Measurements from ENCODE around the gene SERPINB3.
"Not testable (repeated sequence)": the region's sequence is repeated elsewhere in the genome, so short reads cannot be mapped to it uniquely, and the experiment has no call there.

The SERPINB3 gene

DNA sequence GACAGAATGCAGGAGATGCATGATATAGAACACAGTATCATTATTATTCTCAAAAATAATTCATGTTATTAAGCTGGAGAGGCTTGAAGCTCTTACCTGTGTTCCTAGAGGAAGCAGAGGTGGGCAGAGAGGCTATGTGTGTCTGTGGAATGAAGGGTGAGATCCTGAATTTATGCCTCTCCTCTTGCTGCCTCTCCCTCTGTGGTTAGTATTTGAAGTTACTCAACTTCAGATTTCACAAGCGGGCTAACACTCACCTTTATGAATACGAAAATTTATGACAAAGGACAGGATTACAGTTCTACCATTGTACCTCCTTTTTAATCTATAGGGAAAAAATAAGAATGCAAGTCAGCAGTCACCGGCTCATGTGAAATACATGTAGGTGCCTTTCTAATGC lies at the start of gene SERPINB3:
SERPINB3 (minus strand) TSS at position 144 of the 400 bp plus-strand sequence. CDS start 677 bp downstream, outside the sequence.
- DNase-seq, result not testable (repeated sequence)

GRCh38 chr18:63708650-63709049 lies 47.0 kb upstream of the SERPINB3 start:
- DNase-seq, result no peak

- no peak for DNase-seq
These were observed 46.1 kb upstream of the SERPINB3 start for GRCh38 chr18:63707816-63708215.

DNA sequence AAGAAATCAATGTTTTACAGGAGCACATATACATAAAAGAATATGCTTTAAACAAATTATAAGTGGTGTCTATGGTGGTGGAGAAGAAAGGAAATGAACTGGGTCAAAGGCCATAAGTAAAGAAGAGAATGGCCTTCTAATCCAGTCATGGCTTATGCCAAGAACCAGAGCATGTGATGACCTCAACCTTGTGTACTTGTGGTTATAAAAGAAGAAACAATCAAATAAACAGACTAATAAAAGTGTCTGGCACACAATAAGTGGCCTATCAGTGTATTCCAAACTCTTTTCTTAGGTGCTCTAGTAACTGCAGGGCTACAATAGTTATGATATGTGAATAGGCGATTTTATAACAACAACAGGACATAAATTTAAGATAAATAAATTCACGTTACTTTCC lies 43.7 kb upstream of the SERPINB3 start:
- no peak for DNase-seq

DNA sequence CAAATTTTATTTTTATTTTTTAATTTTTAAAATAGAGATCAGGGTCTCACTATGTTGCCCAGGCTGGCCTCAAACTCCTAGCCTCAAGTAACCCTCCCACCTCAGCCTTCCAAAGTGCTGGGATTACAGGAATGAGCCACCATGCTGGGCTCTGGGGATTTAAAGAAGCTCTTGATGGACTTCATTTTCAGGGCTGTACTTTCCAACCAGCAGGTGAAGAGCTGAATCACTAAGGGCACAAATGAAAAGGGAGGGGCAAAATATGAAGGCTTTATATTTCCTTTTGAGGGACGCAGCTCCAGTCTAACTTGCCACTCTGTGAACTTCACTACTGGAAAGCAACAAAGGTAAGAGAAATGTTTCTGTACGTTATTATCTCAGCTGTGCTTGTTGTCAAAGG lies 41.0 kb upstream of the SERPINB3 start, which contains the start of gene SERPINB11:
SERPINB11 (plus strand) TSS at position 301 of the 400 bp plus-strand sequence. CDS start 7,234 bp downstream, outside the sequence.
- no peak for DNase-seq

DNA sequence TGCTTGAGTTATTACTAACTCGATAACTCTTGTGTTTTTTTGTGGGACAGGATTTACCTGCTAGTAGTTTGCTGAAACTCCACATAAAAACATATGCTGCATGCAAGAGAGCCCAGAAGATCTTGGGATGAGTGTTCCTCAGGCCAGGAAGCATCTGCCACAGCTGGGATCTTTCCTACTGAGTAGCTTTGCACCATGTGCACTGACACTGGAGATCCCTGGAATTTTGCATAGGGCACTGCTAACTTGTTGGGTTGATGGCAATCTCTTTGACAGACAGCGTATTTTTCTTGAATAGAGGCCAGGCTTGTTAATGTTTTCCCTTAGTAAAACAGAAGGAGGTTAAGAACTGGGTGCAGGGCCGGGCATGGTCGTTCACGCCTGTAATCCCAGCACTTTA lies 40.3 kb upstream of the SERPINB3 start:
- DNase-seq, result no peak

GRCh38 chr18:63700501-63700900 lies 38.8 kb upstream of the SERPINB3 start:
- DNase-seq, result no peak

GRCh38 chr18:63697097-63697660 lies 35.5 kb upstream of the SERPINB3 start:
- DNase-seq, result no peak

GRCh38 chr18:63689064-63689463 lies 27.4 kb upstream of the SERPINB3 start:
- no peak for DNase-seq

- DNase-seq, result no peak
These were observed 25.2 kb upstream of the SERPINB3 start for GRCh38 chr18:63686871-63687270.

- no peak for DNase-seq
These were observed 23.0 kb upstream of the SERPINB3 start for GRCh38 chr18:63684718-63685117.

DNA sequence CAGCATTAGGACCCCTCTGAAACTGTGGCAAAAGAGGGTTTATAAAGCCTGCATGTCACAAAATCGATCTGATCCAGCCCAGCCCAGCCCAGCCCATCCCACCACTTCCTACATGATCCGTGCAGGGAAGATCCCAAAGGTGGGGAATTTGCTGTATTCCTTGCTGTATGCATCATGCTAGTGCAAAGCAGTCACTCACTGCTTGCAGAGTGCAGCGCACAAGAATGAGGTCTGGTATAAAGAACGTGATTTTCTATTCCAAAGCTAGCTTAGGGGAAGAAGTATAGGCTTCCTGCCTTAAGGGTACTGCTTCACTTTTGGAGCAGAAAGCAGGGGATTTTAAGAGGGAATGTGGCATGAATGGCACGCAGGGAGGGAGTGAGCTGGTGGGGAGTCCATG lies 22.2 kb upstream of the SERPINB3 start:
- no peak for DNase-seq

- no peak for DNase-seq
These were observed 21.5 kb upstream of the SERPINB3 start for GRCh38 chr18:63683152-63683551.

DNA sequence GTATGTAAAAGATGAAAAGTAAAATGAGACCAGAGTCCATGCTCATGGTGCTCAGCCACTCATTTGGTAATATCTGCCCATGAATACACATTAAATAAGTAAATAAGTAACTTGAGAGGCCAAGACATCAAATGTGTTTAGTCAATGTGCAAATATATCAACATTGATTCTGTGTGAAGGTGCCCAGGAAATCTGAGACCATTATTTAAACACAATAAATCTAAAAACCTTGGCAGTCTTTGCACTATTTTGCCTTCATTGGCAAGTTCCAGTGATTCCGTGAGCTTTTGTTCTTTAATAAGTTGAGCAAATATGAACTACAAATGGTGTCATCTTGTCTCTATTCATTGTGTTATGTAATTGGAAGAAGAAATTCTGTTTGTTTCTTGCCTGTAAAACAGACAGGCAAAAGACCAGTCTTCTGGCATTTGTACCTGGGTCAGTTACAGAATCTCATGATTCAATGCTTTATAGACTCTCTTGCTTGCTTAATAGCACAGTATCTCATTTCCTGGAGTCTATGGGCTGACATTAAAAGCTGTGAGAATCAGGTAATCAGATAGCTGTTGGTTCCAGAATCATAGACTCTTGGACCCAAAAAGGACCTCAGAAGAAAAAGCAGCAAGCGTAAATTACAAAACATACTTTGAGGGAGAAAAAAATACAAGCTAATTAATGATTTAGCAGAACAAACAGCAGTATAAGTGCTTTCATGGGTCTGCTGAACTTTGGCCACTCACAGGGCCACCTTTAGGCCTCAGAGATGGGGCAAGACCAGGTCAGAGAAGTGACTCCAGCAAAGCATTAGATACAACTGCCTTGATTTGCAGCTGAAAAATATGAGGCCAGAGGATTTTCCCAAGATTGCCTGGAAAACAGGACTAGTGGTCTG lies 20.0 kb upstream of the SERPINB3 start:
- no peak for DNase-seq

DNA sequence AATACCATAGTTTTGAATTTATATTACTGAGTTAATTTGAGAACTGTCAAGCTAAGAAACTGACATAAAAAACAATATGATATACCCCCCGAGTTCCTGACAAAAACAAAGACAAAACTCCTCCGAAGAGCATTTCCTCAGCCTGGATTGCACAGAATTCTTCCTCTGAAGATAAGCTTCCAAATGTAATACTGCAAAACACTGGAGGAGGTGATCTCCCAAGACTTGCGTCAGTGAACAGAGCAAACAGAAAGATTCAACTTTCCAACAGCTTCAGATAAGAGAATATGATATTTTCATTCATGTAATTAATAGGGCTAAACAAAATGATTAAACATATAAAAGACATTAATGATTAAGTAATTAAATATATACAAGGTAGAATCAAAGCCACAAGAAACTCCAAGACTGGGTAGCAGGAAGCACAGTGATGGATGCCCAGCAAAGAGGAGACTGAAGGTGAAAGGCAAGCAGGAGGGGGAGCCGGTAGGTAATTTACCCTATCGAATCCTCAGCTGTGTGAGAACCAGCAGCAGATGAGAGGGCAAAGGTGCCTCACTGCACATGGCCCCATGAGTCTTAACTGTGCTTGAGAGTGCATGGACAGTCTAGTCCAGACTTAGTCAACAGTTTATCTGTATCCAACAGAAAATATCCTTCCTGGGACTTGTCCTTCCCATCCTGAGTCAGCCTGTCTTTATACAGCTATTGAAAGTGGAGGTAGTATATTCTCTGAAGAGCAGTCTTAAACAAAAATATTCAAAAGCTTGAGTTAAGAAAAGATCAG lies 18.3 kb upstream of the SERPINB3 start:
- DNase-seq, result no peak

- DNase-seq, result no peak
These were observed 16.0 kb upstream of the SERPINB3 start for GRCh38 chr18:63677500-63678225.

DNA sequence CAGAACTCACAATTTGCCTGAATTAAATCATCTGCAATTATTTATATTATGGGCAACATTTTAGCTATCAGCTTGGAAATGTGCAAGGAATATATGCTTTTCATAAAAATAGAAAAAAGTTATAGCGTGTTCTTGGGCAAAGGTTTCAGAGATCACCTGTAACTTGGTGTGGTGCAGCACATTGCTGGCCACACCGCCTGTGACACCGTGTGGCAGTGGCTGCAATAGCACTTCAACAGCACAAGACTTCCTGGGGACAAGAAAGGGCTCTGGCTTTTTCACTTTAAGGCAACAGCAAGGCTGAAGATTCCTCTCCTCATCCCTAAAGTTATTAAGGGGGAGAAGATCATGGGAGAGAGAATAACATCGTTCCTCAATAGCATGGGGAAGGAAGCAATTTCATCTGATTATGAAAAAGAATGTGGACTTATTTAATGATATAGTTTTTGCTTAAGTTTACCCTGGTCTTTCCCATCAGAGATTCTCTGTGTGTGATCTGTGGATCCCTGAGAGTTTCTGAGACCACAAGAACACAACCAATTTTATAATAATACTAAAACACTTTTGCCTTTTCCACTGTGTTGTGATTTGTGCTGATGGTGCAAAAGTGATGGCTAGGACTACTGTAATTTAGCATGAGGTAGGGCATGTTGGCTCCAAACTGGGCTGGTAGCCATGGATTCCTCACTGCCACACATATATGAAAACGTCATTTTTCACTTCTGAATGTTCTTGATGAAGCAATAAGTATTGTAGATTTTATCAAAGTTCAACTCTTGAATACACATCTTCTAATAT lies 15.0 kb upstream of the SERPINB3 start:
- DNase-seq, result no peak

DNA sequence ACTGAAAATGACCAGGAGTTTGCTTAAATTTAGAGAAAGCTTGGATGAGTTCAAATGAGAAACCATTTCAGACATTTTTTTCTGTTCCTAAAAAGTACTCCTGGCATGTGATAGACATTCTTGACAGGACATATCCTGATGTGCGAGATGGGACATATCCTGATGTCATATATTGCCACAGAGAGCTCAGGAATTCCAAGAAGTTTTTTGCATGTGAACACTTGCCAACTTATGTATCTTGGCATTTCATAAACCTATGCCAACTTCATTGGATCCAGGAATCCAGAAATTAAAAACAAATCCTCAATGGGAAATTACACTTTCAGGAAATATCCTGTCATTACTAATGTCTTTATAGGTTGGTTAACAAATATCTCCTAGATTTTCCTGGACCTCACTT lies 2.9 kb upstream of the SERPINB3 start:
- no peak for DNase-seq

GRCh38 chr18:63658920-63659319 lies 2.8 kb downstream of the SERPINB3 start:
- DNase-seq, result not testable (repeated sequence)

DNA sequence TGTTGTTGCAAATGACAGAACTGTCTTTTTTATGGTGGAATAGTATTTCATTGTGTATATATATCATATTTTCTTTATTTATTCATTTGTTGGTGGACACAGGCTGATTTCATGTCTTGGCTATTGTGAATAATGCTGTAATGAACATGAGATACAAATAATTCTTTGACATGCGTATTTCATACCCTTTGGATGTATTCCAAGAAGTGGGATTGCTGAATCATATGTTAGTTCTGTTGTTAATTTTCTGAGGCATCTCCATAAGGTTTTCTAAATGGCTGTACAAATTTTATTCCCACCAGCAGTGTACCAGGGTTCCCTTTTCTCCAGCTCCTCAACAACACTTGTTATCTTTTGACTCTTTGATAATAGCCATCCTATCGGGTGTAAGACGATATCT lies 11.4 kb downstream of the SERPINB3 start:
- not testable (repeated sequence) for DNase-seq

DNA sequence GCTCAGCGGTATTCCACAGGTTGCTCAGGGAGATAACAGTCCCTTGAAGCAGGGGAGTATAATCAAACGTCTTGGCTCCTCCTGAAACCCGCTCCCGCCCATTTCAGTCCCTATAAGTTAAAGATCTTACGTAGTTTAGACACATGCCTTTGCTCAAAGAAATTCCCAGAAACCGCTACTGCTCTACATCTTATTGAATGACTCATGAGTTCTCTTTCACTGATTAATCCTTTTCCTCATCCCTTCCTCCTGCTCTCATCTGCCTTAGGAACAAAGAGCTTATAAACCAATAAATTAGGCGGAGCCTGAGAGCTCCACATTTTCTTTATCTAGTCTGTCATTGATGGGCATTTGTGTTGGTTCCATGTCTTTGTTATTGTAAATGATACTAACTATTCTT lies 13.5 kb downstream of the SERPINB3 start:
- no peak for DNase-seq

DNA sequence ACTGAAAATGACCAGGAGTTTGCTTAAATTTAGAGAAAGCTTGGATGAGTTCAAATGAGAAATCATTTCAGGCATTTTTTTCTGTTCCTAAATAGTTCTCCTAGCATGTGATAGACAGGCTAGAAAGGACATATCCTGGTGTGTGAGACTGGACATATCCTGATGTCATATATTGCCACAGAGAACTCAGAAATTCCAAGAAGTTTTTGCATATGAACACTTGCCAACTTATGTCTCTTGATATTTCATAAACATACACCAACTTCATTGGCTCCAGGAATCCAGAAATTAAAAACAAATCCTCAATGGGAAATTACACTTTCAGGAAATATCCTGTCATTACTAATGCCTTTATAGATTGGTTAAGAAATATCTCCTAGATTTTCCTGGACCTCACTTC lies 14.8 kb downstream of the SERPINB3 start:
- no peak for DNase-seq
